ENCODE measurements around the gene SIX1. TPM values are rescaled to one million over a fixed set of nuclear protein-coding genes. Genes with fewer than 3 reads are reported as not detected.

SIX1 gene
- total RNA-seq, 2 donors from 2014 or later, result not detected

DNA sequence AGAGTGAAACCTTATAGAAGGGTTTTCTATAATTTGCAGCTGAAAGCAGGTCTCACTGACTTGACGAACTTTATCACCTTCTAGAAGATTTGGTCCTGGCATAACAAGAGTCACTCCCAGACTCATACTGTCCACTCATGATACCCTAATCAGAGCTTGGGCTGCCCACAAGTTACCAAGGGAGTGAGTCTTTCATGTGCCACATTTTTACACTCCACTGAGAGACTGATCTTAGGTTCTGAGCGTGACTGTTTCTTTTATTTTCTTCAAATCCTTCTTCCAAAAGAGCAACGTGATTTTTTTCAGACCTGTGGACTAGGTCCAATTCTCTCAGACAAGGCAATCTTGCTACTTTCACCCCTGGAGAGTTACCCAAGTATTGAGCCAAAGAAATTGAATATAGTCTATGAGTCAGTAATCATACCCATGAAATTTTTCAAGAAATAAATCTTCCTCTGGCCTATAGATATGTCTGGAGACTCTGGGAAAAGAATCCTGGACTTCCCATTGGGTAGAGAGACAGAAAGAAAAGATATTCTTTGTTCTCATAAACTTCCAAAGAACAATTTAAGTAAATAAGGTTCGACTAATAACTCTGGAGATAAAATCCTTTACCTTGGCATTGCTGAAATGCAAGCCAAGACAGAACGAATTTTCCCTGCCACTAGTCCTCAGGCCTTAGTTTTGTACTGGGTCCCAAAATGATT lies 26.9 kb downstream of the SIX1 start:
- Mint-ChIP-seq H3K4me1 (ENCODE audit: low read depth in 2 of 2) (no peaks in the 10 kb centered on the region), H3K27ac (no peak overlapping the region), H3K27me3 (peaks cover 18 to 23% of the 10 kb centered on the region in 2 donors), H3K4me3 (no peak overlapping the region), H3K36me3 (no peaks in the 10 kb centered on the region), H3K9me3 (no peaks in the 10 kb centered on the region)
- ATAC-seq (no peak), DNase-seq (ENCODE audit: low spot score) (no peak)

DNA sequence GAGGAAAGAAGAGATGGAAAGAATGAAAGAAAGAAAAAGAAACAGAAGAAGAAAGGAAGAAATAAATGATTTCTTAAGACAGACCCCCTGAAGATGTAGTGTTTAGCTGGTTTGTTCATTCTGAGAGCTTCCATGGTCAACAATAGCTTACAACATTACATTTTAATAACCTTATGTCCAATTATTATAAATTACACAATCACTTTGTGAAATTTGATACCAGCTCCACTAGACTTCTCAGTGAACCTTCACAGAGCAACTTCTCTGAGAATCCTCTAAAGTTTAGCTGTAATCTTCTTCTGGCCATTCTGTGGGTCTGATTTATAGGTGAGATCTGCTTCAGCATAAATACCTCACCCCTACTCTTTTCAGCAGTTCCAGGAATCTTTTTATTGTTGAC lies 27.9 kb downstream of the SIX1 start:
- DNase-seq (ENCODE audit: low spot score) (no peak), ATAC-seq (no peak)
- Mint-ChIP-seq H3K4me1 (ENCODE audit: low read depth in 2 of 2) (no peaks in the 10 kb centered on the region), H3K4me3 (no peak overlapping the region), H3K27me3 (peaks cover 20 to 30% of the 10 kb centered on the region in 2 donors), H3K9me3 (no peaks in the 10 kb centered on the region), H3K36me3 (no peaks in the 10 kb centered on the region), H3K27ac (no peak overlapping the region)

DNA sequence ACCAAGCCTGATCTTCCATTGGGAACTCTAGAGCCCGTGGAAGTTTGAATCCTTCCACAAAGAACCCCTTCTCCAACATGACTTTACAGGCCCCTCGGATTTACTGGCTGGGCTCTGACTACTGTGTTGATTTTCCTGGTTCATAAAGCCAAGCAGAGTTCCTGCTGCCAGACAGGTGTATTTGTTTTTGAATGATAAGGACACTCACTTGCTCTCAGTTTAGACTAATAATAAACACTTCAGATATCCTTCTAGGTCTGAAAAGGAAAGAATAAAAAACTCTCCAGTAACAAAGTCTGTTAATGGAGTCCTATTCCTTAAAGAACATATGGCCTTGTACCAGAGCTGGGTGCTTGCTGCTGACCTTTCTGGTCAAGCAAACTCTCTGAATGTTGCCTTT lies 31.0 kb downstream of the SIX1 start:
- Mint-ChIP-seq H3K27me3 (peaks cover 16 to 35% of the 10 kb centered on the region in 2 donors), H3K4me3 (no peak overlapping the region), H3K9me3 (no peaks in the 10 kb centered on the region), H3K27ac (no peak overlapping the region), H3K36me3 (no peaks in the 10 kb centered on the region), H3K4me1 (ENCODE audit: low read depth in 2 of 2) (no peaks in the 10 kb centered on the region)
- ATAC-seq, result no peak
- no peak for DNase-seq (ENCODE audit: low spot score)

DNA sequence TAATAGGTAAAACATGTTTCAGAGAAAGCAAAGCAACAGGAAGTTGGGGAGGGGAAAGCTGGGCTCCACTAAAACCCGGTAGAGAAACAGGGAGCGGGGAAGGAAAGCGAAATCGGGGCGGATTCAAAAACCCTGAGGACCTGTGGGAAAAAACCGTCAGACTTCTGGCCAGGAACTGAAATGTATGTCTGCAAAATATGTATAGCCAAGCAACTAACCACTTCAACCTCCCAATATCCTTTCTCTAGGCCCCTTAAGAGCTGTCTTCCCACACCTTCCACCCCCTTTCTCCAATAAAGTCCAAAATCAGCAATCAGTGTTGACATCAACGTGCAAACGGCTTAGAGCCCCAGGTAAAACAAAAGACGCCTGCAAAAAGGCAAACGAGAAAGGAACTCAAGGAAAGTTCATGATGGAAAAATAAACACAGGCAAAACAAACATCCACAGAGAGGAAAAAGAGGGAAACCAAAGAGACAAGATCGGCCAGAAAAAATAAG lies 32.8 kb downstream of the SIX1 start:
- no peak overlapping the region for H3K27ac Mint-ChIP-seq
- H3K36me3 Mint-ChIP-seq, result no peaks in the 10 kb centered on the region
- no peaks in the 10 kb centered on the region for H3K9me3 Mint-ChIP-seq
- ATAC-seq (no peak), DNase-seq (ENCODE audit: low spot score) (no peak)
- H3K4me3 Mint-ChIP-seq, result no peak overlapping the region
- H3K27me3 Mint-ChIP-seq, result peaks cover 13 to 22% of the 10 kb centered on the region in 2 donors
- H3K4me1 Mint-ChIP-seq (ENCODE audit: low read depth in 2 of 2), result no peaks in the 10 kb centered on the region

DNA sequence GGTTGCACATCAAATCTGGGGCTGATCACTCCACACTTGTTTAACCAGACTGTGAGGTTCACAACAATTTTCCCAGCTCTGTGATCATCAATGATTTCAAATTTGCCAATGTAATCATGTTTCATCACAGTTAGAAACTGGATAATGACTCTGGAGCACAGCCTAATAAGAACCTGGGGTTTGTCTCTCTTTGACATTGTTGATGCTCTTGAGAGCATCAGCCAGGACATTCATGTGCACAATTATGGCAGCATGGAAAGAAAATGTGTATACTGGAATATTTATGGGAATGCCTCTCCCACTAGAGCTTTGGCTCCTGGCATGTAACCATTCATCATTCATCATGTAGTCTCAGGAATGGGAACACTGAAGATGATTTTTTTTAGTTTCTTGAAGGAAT lies 47.0 kb downstream of the SIX1 start:
- DNase-seq (ENCODE audit: low spot score), result no peak
- H3K9me3 Mint-ChIP-seq, result no peaks in the 10 kb centered on the region
- no peak overlapping the region for H3K27ac Mint-ChIP-seq
- H3K27me3 Mint-ChIP-seq, result peaks cover 19 to 25% of the 10 kb centered on the region in 2 donors
- no peaks in the 10 kb centered on the region for H3K36me3 Mint-ChIP-seq
- H3K4me1 Mint-ChIP-seq (ENCODE audit: low read depth in 2 of 2), result no peaks in the 10 kb centered on the region
- no peak overlapping the region for H3K4me3 Mint-ChIP-seq
- no peak for ATAC-seq

DNA sequence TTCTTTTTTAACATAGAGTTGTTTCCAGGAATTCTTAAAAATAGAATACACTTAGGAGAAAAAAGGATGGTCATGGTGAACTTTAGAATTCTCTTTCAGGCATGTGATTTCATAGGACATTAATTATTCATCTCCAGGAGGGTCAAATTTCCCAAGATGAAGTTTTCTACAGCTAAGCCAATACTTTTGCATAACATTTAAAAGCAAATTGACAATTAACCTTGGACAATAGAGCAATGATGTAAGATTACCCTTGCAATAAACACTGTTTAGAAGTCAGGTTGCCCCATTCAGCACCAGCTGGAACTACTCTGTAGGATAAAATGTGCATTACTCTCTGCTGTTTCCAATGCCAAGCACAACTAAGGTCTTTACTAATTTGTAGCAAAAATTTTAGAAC lies 49.5 kb downstream of the SIX1 start:
- DNase-seq (ENCODE audit: low spot score), result no peak
- no peak for ATAC-seq
- H3K9me3 Mint-ChIP-seq, result no peaks in the 10 kb centered on the region
- no peaks in the 10 kb centered on the region for H3K36me3 Mint-ChIP-seq
- H3K27me3 Mint-ChIP-seq, result peaks cover 21 to 27% of the 10 kb centered on the region in 2 donors
- no peak overlapping the region for H3K4me3 Mint-ChIP-seq
- no peak overlapping the region for H3K27ac Mint-ChIP-seq
- H3K4me1 Mint-ChIP-seq (ENCODE audit: low read depth in 2 of 2), result no peaks in the 10 kb centered on the region

DNA sequence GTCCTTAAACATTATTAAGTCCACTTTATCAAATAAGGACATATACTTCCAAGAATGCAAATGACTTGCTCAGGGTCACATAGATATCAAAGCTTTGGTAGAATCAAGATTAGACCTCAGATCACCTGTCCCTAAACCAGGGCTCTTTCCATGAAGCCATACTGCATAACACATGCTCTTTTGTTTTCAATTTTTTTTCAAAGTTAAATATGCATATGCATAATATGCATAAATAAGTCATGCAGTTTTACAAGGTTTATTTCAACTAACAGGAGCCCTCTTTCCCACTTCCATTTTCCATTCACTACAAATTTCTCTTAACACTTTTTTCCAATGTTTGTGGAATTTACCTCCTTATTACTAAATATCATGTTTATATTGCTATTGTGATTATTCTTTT lies 53.1 kb downstream of the SIX1 start:
- no peak for ATAC-seq
- H3K27me3 Mint-ChIP-seq, result peaks cover 10 to 21% of the 10 kb centered on the region in 2 donors
- no peak overlapping the region for H3K4me3 Mint-ChIP-seq
- H3K27ac Mint-ChIP-seq, result no peak overlapping the region
- no peaks in the 10 kb centered on the region for H3K9me3 Mint-ChIP-seq
- H3K4me1 Mint-ChIP-seq (ENCODE audit: low read depth in 2 of 2), result no peaks in the 10 kb centered on the region
- no peaks in the 10 kb centered on the region for H3K36me3 Mint-ChIP-seq
- no peak for DNase-seq (ENCODE audit: low spot score)

DNA sequence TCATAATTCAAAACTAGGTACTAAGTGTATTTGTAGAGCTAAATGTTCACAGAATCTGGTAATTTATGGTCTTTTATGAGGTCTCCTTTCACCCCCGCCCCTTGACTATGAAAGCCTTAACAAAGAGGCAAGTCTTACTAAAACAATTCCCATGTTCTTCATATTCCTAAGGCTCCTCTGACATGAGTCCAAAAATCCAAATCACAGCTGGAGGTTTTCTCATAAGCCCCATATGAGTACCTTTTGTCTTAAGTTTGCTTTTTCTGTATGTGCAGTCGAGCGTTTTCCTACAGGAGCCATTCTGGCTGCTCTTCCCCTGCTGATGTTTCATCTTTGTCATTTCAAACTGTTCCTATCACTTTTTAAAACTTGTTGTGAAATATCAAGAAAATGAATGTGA lies 55.2 kb downstream of the SIX1 start:
- H3K27me3 Mint-ChIP-seq, result peaks cover 13 to 20% of the 10 kb centered on the region in 2 donors
- H3K36me3 Mint-ChIP-seq, result no peaks in the 10 kb centered on the region
- DNase-seq (ENCODE audit: low spot score) (no peak), ATAC-seq (no peak)
- H3K4me1 Mint-ChIP-seq (ENCODE audit: low read depth in 2 of 2), result no peaks in the 10 kb centered on the region
- H3K27ac Mint-ChIP-seq, result no peak overlapping the region
- H3K4me3 Mint-ChIP-seq, result no peak overlapping the region
- no peaks in the 10 kb centered on the region for H3K9me3 Mint-ChIP-seq

Other genes starting within 250 kb of the SIX1 start
- gene C14orf39, start 163.4 kb downstream of the SIX1 start, total RNA-seq, result not detected
- not detected for gene SIX6, start 140.3 kb downstream of the SIX1 start, total RNA-seq
- gene SIX4, start 74.9 kb upstream of the SIX1 start, total RNA-seq, result under 1 TPM in 1 of 2 donors, not detected in 1; 0.10 TPM
- gene MNAT1, start 85.3 kb upstream of the SIX1 start, total RNA-seq, result 10 to 100 TPM; 48.2 to 52.4 TPM

All from natural killer cell treated with Interleukin-12 subunit alpha and Interleukin-12 subunit beta and Interleukin-15 and Interleukin-18, amount 100 ng/mL, for 72 hours (primary cell).